Subcutaneous adipose tissue (tissue), 4 donors: ENCODE data around the gene BLM. TPM values are rescaled to one million over a fixed set of nuclear protein-coding genes. Genes with fewer than 3 reads are reported as not detected.

Experiments
- total RNA-seq, 4 donors: library from RNA; depleted of rRNA; stranded (reverse); fragments of >200 nt; gene quantifications; one replicate each; pipeline ENCODE4 v1.1.0, GENCODE V29; 2016
- TF ChIP-seq, protein P1 (sequence below): fragments of 450-650 bp; IDR thresholded peaks from one replicate; pipeline ENCODE4 v1.5.1; 2016; ENCODE audit warnings: low read depth, mild to moderate bottlenecking, control low read depth, antibody characterized with exemption, moderate library complexity

The BLM gene
- total RNA-seq, 4 donors from 2014 or later, result 2.4 to 13.6 (median 6.8) TPM

DNA sequence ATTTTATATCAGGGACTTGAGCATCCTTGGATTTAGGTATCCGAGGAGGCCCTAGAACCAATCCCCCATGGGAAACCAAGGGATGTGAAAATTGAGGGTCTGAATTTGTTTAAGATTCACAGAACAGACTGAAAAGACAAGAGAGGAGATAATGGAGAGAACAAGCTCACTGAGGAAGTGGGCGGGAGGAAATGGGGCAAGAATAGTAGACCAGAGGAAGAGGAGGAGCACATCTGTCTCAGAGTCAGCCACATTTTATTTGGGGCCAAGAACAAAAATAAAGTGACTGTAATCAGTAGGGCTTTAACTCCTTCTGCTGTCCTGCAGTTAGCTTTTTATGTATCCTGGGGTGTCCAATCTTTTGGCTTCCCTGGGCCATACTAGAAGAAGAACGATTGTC is 63.8 kb downstream of the BLM start:
- TF ChIP-seq, protein P1, sequence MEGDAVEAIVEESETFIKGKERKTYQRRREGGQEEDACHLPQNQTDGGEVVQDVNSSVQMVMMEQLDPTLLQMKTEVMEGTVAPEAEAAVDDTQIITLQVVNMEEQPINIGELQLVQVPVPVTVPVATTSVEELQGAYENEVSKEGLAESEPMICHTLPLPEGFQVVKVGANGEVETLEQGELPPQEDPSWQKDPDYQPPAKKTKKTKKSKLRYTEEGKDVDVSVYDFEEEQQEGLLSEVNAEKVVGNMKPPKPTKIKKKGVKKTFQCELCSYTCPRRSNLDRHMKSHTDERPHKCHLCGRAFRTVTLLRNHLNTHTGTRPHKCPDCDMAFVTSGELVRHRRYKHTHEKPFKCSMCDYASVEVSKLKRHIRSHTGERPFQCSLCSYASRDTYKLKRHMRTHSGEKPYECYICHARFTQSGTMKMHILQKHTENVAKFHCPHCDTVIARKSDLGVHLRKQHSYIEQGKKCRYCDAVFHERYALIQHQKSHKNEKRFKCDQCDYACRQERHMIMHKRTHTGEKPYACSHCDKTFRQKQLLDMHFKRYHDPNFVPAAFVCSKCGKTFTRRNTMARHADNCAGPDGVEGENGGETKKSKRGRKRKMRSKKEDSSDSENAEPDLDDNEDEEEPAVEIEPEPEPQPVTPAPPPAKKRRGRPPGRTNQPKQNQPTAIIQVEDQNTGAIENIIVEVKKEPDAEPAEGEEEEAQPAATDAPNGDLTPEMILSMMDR, result no peak

- TF ChIP-seq, protein P1, result no peak
Measured at GRCh38 chr15:90782442-90782841, 65.3 kb downstream of the BLM start.

DNA sequence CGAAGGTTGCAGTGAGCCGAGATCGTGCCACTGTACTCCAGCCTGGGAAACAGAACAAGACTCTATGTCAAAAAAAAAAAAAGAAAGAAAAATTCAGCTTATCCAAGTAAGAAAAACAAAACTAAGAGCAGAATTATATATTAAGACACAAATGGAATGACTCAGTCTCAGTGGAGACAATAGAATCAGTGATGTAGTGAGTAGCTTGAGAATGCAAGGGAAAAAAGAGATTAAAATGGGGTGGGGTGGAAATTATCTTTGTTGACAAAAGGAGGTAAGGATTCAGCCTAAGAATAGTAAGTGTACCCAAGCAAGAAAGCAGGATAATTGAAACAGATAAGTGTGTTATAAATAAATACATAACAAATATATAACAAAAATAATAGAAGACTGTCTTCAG is 70.7 kb downstream of the BLM start:
- TF ChIP-seq, protein P1, result no peak

GRCh38 chr15:90789462-90789861 is 72.3 kb downstream of the BLM start:
- TF ChIP-seq, protein P1, result no peak

- TF ChIP-seq, protein P1, result no peak
Measured at GRCh38 chr15:90790057-90790456, 72.9 kb downstream of the BLM start.

DNA sequence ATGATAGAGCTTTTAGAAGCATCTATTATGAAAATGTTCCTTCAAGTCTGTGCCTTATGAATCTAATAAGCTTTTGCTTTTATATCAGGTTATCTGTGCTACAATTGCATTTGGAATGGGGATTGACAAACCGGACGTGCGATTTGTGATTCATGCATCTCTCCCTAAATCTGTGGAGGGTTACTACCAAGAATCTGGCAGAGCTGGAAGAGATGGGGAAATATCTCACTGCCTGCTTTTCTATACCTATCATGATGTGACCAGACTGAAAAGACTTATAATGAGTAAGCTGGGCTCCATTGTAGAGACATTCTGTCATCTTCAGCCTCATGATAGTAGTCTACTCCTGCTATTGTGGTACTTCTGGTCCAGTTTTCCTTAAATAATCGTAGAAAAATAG is 73.4 kb downstream of the BLM start:
- TF ChIP-seq, protein P1, result no peak

GRCh38 chr15:90794538-90794937 is 77.4 kb downstream of the BLM start:
- TF ChIP-seq, protein P1, result no peak
